AG04449 (cell line): Measurements from ENCODE around the gene CHMP6.

Experiments
- CTCF ChIA-PET: fragments of 350-600 bp; formaldehyde crosslinking; extraction: SDS; loops from one replicate; lab custom pipeline; 2021; ENCODE audit warnings: antibody characterized with exemption; lab: Yijun Ruan, JAX
- POLR2A ChIA-PET: fragments of 400-600, 350-600 bp; formaldehyde crosslinking; extraction: SDS; loops from one replicate; lab custom pipeline; 2020; ENCODE audit warnings: antibody characterized with exemption, inconsistent platforms; lab: Yijun Ruan, JAX
- DNase-seq: peaks from one replicate; pipeline ENCODE4 v3.0.0-alpha.2; 2010; ENCODE audit warnings: low read depth, low spot score
- H3K4me3 ChIP-seq: 2 replicates; pipeline ENCODE4 v1.5.1; 2011; ENCODE audit warnings: low read depth, mild to moderate bottlenecking, control low read depth, low read length
- TF ChIP-seq, protein P1 (sequence below): IDR thresholded peaks from one replicate; pipeline ENCODE4 v1.5.1; 2011; ENCODE audit warnings: mild to moderate bottlenecking, moderate library complexity, low read length, control low read depth, inconsistent platforms; ENCODE audit not compliant: insufficient read depth; ENCODE audit errors: missing control alignments

The CHMP6 gene

DNA sequence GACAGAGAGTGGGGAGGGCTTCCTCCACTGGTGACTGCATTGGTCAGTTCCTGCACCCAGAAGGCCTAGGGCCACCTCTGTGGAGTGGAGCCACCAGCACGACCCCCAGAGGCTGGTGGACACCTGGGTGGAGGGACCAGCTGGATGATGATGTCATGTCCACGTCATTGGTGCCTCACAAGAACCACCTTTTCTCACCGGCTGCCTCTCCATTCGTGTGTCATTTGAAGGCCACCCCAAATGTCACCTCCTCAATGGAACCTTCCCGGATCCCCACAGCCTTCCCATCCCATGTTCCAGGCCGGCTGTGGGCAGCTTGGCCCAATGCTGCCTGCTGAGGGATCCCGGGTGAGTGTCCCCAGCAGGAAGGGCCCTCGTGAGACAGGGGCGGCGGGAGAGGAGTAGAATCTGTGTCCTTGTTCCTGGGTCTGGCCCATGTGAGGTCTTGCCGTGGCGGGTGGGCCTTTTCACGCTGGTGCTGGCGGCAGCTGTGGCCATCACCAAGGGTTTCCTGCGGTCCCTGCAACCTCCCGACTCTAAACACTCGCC, 9.1 kb upstream of the CHMP6 start:
- CTCF ChIA-PET = interaction anchor here (0.9 to 2.5 kb wide), 6 partner anchors 117 to 555 kb away, joined by 3 to 17 read pairs (median 4); partner anchors contain the start of gene NPTX1
- no peak overlapping the region for H3K4me3 ChIP-seq
- DNase-seq = no peak
- POLR2A ChIA-PET = no interaction called here
- TF ChIP-seq, protein P1, sequence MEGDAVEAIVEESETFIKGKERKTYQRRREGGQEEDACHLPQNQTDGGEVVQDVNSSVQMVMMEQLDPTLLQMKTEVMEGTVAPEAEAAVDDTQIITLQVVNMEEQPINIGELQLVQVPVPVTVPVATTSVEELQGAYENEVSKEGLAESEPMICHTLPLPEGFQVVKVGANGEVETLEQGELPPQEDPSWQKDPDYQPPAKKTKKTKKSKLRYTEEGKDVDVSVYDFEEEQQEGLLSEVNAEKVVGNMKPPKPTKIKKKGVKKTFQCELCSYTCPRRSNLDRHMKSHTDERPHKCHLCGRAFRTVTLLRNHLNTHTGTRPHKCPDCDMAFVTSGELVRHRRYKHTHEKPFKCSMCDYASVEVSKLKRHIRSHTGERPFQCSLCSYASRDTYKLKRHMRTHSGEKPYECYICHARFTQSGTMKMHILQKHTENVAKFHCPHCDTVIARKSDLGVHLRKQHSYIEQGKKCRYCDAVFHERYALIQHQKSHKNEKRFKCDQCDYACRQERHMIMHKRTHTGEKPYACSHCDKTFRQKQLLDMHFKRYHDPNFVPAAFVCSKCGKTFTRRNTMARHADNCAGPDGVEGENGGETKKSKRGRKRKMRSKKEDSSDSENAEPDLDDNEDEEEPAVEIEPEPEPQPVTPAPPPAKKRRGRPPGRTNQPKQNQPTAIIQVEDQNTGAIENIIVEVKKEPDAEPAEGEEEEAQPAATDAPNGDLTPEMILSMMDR = no peak

DNA sequence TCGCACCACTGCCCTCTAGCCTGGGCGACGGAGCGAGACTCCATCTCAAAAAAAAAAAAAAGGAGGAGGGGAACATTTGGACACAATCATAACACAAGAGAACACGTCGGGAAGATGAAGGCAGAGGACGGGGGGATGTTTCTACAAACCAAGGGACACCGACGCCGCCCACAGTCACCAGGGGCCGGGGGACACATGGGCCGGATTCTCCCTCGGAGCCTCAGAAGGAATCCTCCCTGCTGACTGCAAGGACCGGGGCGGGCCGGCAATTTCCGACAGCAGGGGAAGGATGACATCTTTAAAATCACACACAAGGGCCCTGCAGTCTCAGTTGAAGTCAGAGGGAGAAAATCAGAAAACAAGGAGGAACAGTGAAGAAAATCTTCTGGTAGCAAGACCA, 8.1 kb upstream of the CHMP6 start:
- TF ChIP-seq, protein P1 = no peak
- POLR2A ChIA-PET = no interaction called here
- no peak overlapping the region for H3K4me3 ChIP-seq
- no peak for DNase-seq
- CTCF ChIA-PET = interaction anchor here (1.1 to 10.9 kb wide), 9 partner anchors 13 to 560 kb away, joined by 3 to 135 read pairs (median 4); no protein-coding TSS in a partner anchor

DNA sequence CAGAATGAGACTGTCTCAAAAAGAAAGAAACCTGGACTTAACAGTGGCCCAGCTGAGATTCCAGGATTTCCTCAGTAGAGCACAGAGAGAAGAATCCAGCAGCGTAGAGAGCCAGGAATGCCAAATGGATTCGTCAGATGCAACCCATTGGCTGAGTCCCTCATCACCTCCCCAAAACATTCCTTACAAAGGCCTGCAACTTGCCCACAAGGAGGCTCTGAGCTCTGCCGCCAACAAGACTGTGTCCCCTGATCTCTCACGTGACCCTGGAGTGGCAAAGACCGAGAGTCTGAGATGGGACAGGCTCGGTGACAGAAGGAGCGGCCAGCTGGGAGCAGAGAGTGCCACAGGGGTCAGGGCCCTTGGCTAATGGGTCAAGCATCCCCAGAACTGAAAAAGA, 6.9 kb upstream of the CHMP6 start:
- H3K4me3 ChIP-seq = no peak overlapping the region
- CTCF ChIA-PET = interaction anchor here (0.8 to 10.9 kb wide), 18 partner anchors 10 to 561 kb away, joined by 3 to 135 read pairs (median 4); no protein-coding TSS in a partner anchor
- DNase-seq = peak; percentile 91
- TF ChIP-seq, protein P1 = peak; percentile 65
- POLR2A ChIA-PET = interaction anchor here (0.6 to 1.0 kb wide), 2 partner anchors 235 to 558 kb away, joined by 4 read pairs; no protein-coding TSS in a partner anchor

DNA sequence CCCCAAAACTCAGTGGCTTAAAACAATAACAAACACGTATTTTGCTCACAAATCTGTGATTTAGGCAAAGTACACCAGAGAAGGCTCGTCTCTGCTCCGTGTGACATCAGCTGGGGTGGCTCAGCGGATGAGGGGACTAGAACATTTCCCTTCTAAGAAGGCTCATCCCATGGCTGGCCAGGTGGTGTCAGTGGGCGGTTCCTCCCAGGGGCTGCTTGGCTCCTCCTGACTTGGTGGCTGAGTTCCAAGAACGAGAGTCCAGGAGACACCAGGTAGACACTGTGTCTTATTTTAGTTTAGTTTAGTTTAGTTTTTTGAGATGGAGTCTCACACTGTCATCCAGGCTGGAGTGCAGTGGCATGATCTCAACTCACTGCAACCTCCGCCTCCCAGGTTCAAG, 5.6 kb upstream of the CHMP6 start:
- DNase-seq = no peak
- no peak overlapping the region for H3K4me3 ChIP-seq
- TF ChIP-seq, protein P1 = no peak
- ChIA-PET POLR2A (interaction anchor here (0.5 kb wide), 1 partner anchor 254 kb away, joined by 3 read pairs; no protein-coding TSS in a partner anchor), CTCF (interaction anchor here (1.3 to 10.9 kb wide), 2 partner anchors 111 to 561 kb away, joined by 3 to 135 read pairs; no protein-coding TSS in a partner anchor)

DNA sequence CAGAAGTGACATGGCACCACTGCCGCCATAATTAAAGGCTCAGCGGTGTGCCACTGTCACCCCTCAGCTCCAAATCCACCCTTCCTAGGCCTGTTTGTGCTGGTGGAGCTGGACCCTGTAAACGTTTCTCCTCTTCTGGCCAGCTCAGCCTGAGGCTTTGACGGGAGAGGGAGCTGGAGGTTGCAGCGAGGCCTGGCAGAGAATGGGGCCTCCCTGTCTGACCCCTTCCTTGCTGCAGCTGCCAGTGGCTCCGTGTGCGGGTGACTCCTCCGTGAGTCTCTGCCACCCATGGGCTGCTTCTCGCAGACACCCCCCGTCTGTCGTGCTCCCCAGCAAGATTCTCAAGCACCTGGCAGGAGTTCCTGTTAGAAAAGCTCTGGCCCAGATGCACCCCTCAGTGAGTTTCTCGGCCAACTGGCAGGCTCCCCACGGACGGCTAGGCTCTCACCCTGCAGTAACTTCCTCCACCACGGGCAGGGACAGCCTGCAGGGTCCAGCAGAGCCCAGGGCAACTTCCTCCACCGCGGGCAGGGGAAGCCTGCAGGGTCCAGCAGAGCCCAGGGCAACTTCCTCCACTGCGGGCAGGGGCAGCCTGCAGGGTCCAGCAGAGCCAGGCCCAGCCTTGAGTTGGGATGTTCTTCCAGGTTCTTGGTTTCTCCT, 4.7 kb upstream of the CHMP6 start:
- H3K4me3 ChIP-seq = no peak overlapping the region
- CTCF ChIA-PET = interaction anchor here (0.8 to 10.9 kb wide), 4 partner anchors 37 to 562 kb away, joined by 3 to 135 read pairs (median 4); no protein-coding TSS in a partner anchor
- TF ChIP-seq, protein P1 = no peak
- DNase-seq = no peak
- POLR2A ChIA-PET = no interaction called here

DNA sequence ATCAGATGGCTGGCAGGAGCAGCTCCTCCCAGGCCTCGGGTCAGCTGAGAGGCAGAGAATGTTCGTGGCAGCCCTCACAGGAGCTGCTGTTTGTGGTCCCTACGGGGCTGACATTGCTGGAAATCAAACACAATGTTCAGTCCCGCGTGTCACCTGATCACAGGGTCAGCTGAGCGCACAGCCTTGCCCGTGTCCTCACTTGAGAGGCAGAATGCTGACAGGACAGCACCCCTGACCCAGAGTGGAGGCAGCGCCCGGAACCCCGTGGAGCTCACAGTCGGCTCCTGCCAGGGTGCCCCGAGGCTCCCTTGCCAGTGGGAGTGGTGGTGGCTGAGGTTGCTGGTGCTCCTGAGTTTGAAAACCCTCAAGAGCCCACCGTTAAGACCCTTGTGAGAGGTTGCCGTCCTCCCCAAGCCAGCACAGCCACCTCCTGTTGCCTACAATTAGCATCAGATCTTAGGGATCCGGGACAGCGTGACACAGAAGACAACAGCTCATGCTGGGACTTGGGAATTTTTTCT, 3.6 kb upstream of the CHMP6 start:
- no peak for DNase-seq
- no peak overlapping the region for H3K4me3 ChIP-seq
- TF ChIP-seq, protein P1 = no peak
- CTCF ChIA-PET = interaction anchor here (0.8 to 10.9 kb wide), 10 partner anchors 11 to 252 kb away, joined by 3 to 135 read pairs (median 3); no protein-coding TSS in a partner anchor
- POLR2A ChIA-PET = no interaction called here
